ENCODE data around the gene SYT2.
"Not testable (repeated sequence)": the region's sequence is repeated elsewhere in the genome, so short reads cannot be mapped to it uniquely, and the experiment has no call there.

Gene SYT2

DNA sequence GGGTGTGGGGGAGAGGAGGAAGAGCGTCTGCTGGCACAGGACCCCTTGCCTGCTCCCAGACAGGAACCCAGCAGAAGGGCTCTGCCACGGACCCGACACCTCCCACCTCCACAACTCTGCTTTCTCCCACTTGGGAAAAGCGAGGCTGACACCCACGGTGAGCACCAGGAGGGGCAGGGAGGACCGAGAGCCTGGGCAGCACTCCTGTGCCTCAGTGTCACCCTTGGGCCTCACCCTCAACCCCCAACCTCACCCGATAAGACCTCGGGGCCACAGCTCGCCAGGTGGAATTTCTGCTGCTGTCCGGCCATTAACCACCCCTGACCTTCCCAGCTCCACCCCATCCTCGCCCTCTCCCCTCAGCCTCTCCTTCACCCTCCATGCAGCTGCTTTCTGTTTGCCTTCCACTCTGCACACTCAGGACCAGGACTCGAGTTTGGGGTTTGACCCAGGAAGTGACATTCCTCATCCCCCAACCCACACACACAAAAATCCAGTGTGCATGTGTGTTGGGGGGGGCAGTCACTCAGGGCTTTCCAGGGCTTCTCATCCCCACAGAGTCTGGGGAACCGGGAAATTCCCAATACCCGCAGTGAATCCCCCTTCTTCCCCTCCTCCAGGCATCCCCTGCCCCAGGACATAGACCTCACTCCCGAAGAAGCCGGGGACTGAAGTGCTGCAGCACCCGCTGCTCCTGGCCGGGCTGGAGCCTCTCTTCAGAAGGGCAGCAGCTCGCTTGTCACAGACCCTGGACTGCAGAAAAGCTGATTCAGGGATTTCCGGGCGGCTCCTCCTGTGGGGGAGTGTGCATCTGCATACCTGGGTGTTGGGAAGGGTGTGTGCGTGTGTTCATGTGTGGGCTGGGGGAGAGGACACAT is 65.8 kb downstream of the SYT2 start:
- Mint-ChIP-seq H3K4me1 (peaks cover 27% of the 10 kb centered on the region), H3K36me3 (no peaks in the 10 kb centered on the region), H3K4me3 (peak overlapping the region; percentile 69), H3K9me3 (no peaks in the 10 kb centered on the region), H3K27ac (no peak overlapping the region)
- ATAC-seq: no peak
- DNase-seq (ENCODE audit: low spot score in 2 of 2): no peak

DNA sequence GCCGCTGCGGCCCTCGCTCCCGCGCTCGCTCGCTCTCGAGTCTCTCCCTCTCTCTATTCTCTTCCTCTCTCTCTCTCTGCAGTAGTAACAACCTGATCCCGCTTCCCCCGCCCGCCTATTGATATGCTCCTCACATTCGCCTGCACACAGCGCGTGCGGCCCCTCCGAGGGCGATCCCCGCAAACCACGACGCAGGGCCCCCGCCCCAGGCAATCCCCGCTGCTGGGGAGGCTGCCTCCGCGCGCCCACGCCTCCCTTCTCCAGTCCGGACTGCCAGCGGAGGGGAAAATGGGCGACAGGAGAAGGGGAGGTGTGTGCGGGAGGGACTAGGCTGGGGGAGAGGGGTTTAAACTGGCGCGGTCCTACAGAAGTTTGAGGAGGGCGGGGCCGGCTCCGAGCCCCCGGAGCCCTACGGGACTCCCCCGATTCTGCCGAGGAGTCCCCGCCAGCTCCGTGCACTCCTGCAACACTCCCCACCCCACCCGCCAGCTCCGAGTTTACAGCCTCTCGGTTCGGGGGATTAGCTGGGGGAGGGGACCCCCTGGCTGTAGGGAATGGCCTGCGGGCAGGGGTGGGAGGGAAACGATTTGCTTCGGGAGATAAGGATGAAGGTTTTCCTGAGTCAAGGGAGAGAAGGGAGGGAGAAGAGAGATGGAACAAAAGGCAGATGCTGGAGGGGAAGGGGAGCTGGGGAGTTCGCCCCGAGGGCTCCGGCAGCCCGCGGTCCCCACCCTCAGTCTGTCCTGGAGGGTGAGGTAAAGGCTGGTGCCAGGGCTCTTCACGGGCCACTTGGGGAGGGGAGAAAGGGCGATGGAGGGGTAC is 66.6 kb downstream of the SYT2 start:
- DNase-seq (ENCODE audit: low spot score in 2 of 2) (peak in 1 of 2 donors; percentile 54), ATAC-seq (peak; percentile 41)
- Mint-ChIP-seq H3K4me1 (peaks cover 27% of the 10 kb centered on the region), H3K27ac (no peak overlapping the region), H3K9me3 (no peaks in the 10 kb centered on the region), H3K4me3 (peak overlapping the region; percentile 69), H3K36me3 (no peaks in the 10 kb centered on the region)

DNA sequence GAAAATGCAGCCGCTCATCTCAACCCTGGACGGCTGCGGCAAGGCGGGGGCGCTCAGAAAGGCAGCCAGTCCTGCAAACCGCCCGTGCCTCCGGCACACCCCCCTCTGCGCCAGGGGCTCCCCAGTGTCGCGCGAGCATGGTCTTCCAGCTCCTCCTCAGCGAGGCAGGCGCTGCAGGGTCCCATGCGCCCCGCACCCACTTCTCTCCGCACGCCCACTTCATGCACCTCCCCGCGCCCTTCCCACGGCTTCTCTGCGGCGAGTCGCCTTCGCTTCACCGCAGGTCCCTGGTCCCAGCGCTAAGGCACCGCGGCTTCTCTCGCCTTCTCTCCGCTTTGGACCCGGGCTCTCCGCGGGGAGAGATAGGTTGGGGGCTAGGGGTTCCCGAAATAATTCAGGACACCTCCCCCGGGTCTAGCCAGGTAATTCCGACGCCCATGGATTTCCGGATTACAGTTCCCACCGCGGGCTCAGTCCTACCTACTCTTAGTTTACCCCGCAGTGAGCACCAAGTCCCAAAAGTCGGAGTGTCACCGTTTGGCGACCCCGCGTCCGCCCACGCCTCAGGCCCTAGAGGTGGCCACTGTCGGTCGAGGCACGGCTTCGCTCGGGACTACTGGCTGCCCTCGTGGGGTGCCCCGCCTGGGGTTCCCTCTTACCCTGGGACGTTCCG is 67.5 kb downstream of the SYT2 start:
- H3K9me3 Mint-ChIP-seq: no peaks in the 10 kb centered on the region
- no peak overlapping the region for H3K27ac Mint-ChIP-seq
- peak; percentile 22 for ATAC-seq
- H3K4me3 Mint-ChIP-seq: peak overlapping the region; percentile 69
- H3K4me1 Mint-ChIP-seq: peaks cover 27% of the 10 kb centered on the region
- DNase-seq (ENCODE audit: low spot score in 2 of 2): no peak
- no peaks in the 10 kb centered on the region for H3K36me3 Mint-ChIP-seq

DNA sequence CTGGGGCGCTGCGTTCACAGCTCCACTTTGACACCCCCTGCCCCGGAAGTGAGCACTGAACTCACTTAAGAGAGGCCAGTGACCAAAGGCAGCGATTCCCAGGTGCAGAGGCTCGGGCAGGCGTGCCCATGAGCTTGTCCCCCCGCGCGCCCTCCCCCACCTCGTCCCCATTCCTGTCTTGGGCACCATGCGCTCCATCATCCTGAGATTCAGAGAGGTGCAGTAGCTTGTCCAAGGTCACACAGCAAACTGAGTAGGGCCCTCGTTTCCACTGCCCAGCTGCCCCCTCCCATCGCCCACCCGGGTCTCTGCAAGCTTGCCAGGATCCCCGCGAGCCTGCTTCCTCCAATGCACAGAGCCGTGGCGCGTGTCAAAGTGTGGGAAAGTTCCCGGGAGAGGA is 68.0 kb downstream of the SYT2 start:
- peak overlapping the region; percentile 69 for H3K4me3 Mint-ChIP-seq
- ATAC-seq (no peak), DNase-seq (ENCODE audit: low spot score in 2 of 2) (no peak)
- H3K27ac Mint-ChIP-seq: no peak overlapping the region
- H3K36me3 Mint-ChIP-seq: no peaks in the 10 kb centered on the region
- peaks cover 27% of the 10 kb centered on the region for H3K4me1 Mint-ChIP-seq
- no peaks in the 10 kb centered on the region for H3K9me3 Mint-ChIP-seq

DNA sequence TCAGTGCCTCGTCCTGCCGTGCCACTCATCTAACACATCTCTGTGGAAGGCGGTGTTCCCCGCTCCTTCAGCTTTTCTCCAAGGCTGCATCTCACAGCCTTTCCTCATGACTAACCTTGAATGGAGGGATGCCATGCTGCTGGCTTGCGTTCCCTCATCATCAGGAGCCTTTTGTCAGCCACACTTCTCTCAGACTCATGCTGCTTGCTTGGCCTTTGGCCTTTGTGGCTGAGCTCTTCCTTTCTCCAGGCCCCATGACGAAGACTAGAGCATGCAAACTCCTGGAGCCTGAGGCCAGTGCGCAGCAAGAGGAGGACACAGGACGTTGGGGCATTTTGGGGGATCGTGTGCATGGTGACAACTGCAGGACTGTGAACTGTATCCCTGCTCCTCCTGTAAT is 70.8 kb downstream of the SYT2 start:
- Mint-ChIP-seq H3K4me3 (no peak overlapping the region), H3K27ac (no peak overlapping the region), H3K36me3 (no peaks in the 10 kb centered on the region), H3K9me3 (no peaks in the 10 kb centered on the region), H3K4me1 (peaks cover 22% of the 10 kb centered on the region)
- DNase-seq (ENCODE audit: low spot score in 2 of 2): no peak
- ATAC-seq: no peak

DNA sequence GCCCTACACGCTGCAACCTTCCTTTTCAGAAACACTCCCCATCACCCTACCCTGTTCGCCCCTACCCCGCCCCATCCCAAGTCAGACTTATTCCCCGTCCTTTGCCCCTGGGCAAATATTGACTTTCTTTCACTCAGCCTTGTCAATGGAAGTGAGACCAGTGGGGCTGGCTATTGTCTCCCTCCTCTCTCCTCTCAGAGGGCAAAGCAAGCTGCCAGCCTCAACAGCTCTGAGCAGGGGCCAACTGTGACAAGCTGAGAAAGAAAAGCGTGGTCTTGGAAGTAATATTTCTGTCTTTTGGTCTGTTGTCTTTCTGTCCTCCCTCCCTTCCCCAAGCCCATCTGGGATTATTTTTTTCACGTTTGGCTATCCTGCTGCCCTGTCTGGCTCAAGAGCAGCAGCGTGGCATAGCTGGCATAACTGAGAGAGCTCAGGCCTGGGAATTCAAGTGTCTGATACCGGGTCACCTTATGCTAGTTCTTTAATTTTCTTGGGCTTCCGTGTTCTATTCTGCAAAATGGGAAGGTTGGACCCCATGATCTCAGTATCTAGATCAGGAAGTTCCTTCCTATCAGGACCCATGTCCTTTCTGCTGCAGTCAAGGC is 71.5 kb downstream of the SYT2 start:
- H3K27ac Mint-ChIP-seq; ATAC-seq; DNase-seq (ENCODE audit: low spot score in 2 of 2); H3K4me3 Mint-ChIP-seq; H3K36me3 Mint-ChIP-seq; H3K9me3 Mint-ChIP-seq: not testable (repeated sequence)
- peaks cover 15% of the 10 kb centered on the region for H3K4me1 Mint-ChIP-seq

DNA sequence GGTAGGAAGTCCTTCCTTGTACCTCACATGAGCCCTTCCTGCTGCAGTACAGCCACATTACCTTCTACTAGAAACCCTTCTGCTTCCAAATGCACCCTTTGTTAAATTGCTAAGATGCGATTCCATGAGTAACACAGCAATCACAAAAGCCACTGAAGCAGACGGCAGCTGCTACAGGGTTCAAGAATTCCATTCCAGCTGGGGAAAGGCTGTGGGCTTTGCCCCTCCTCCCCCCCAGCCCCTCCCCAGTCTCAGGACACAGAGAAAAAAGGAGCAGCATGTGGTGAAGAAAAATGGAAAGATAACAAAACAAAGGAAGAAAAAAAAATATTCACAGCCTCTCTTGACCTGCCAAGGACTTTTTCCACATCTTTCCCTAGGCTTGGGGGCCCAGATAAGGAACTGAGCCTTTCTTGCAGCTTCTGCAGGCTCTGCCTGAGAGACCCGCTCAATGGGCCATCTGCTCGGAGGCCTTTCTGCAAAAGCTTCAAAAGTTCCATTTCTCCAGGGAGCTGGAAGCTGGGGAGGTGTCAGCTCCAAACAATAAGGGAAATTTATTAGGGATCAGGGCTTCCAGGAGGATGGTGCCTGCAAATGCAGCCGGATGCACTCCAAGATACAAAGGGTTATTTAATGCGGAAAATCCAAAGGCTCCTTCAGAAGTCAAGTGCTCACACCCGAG is 72.1 kb downstream of the SYT2 start:
- H3K9me3 Mint-ChIP-seq: no peaks in the 10 kb centered on the region
- H3K36me3 Mint-ChIP-seq: no peaks in the 10 kb centered on the region
- ATAC-seq (no peak), DNase-seq (ENCODE audit: low spot score in 2 of 2) (no peak)
- H3K27ac Mint-ChIP-seq: no peak overlapping the region
- H3K4me1 Mint-ChIP-seq: peaks cover 9% of the 10 kb centered on the region
- no peak overlapping the region for H3K4me3 Mint-ChIP-seq

DNA sequence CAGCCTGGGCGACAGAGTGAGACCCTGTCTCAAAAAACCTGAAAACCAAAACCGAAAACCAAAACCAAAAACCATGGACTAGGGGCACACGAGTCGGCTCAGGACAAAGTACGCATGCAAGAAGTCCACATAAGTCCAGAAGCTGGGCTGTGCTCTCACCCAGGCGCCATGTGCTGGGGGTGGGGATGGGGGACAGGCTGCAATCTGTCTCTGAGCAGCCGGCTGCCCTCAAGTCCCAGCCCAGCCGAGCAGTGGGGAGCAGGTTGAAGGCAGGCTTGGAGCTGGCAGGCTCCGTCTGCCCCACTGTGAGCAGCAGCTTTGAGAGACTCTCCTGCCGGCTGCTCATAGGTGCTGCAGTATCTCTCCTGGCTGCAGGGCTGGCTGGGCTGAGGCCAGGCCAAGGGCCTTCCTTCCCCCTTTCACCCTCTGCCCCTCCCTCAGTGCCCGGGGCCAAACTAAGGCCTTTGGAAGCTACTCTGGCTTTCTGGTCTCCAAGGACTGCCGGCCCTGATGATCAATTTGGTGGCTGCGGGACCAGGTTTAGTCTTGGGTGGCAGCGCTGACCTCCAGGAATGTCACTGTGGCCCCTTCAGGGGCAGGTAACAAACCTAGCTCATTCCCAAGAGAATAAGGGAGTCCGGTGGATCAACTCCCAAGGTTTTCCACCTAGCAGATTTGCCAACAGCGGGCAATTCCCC is 72.8 kb downstream of the SYT2 start:
- not testable (repeated sequence) for H3K36me3 Mint-ChIP-seq; H3K4me3 Mint-ChIP-seq; H3K9me3 Mint-ChIP-seq; H3K27ac Mint-ChIP-seq; DNase-seq (ENCODE audit: low spot score in 2 of 2); ATAC-seq; H3K4me1 Mint-ChIP-seq

DNA sequence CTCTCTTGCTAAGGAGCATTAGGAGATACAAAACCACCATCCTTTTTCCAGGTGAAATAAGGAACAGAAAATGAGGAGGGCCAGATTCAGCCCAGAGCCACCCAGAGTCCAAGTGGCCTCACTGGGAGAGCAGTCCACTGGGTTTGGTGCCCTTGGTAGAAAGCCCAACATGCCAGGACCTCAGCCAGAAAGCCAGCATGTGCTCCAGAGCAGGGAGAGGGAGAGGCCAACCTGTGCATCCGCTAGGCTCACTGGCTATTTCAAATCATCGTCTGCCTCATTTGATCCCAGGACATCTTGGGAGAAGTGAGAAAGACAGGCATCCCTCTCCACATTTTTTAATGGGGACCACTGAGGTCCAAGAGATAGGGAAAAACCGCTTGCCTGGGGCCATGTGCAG is 74.1 kb downstream of the SYT2 start:
- not testable (repeated sequence) for H3K9me3 Mint-ChIP-seq; H3K4me3 Mint-ChIP-seq; DNase-seq (ENCODE audit: low spot score in 2 of 2); H3K27ac Mint-ChIP-seq; H3K36me3 Mint-ChIP-seq; ATAC-seq
- H3K4me1 Mint-ChIP-seq: peaks cover 11% of the 10 kb centered on the region

DNA sequence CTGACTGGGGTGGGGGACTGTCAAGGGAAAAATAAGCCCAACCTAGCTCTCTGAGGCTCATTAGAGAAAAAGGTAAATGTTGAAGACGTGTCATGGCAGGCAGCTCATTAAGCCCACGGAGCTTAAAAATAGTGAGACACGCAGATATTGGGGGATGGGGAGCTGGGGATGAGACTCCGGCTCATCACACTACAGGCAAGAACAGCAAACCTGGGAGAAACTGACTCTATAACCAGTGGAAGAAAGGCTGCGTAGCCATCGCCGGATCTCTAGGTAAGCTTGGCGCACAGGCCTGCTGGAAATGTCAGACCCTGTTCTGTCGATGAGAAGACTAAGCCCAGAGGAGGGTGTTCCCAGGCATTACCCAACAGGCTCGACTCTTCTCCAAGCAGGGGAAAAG is 78.0 kb downstream of the SYT2 start:
- ATAC-seq (no peak), DNase-seq (ENCODE audit: low spot score in 2 of 2) (no peak)
- no peak overlapping the region for H3K27ac Mint-ChIP-seq
- H3K36me3 Mint-ChIP-seq: no peaks in the 10 kb centered on the region
- no peaks in the 10 kb centered on the region for H3K9me3 Mint-ChIP-seq
- peaks cover 45% of the 10 kb centered on the region for H3K4me1 Mint-ChIP-seq
- no peak overlapping the region for H3K4me3 Mint-ChIP-seq

DNA sequence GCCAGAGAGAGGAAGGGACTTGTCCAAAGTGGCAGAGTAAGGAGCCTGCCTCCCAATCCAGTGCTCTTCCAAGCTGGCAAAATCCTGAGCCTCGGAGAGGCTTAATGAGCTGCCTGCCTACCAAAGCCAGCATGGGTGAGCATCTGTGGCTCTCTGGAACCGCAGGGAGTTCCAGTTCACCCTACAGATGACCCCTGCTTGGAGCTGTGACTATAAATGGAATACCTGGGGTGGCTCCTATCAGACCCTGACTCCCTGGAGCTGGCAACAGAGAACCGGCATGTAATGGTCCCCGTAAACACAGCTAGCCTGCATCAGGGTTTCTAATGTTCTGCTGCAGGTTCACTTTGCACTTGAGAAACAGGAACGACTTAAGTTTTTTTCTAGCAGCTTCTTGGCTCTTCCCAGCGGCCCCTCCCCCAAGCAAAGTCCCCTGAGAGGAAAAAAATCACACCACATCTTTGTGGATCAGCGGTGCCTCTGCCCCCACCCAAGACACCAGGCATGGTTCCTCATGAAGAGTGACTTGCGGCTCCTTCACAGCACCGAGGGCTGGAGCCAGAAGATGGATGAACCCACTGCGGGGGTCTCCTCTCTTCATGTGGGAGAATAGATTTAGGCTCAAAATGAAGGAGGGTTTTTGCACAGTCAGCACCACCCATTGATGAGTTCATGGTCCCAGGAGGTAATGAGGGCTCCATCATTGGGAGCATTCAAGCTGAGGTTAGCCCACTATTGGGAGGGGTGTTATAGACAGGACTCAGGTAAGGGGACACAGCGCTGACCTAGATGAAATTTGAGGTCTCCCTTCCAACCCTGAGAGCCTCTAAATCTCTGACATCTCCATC is 79.0 kb downstream of the SYT2 start:
- ATAC-seq (no peak), DNase-seq (ENCODE audit: low spot score in 2 of 2) (no peak)
- Mint-ChIP-seq H3K9me3 (no peaks in the 10 kb centered on the region), H3K4me1 (peaks cover 52% of the 10 kb centered on the region), H3K36me3 (no peaks in the 10 kb centered on the region), H3K27ac (no peak overlapping the region), H3K4me3 (no peak overlapping the region)

DNA sequence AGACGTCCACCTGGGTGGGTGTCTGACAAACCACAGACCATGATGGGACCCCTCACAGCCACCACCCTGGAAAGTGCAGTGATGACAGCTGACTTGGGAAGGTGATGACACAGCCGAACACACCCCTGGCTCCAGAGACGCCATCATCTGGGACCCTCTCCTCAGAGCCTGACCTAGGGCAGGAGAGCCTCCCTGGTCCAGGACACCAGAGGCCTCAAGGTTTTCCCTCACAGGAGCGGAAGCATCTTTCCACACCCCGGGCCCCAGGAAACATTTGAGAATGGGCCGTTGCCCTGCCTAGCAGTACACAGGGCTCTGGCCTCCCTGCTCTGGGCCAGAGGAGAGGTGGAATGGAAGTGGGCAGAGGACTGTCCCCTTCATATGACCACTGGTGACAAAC is 79.7 kb downstream of the SYT2 start:
- Mint-ChIP-seq H3K4me3 (no peak overlapping the region), H3K36me3 (no peaks in the 10 kb centered on the region), H3K4me1 (peaks cover 52% of the 10 kb centered on the region), H3K27ac (no peak overlapping the region), H3K9me3 (no peaks in the 10 kb centered on the region)
- DNase-seq (ENCODE audit: low spot score in 2 of 2) (no peak), ATAC-seq (no peak)

DNA sequence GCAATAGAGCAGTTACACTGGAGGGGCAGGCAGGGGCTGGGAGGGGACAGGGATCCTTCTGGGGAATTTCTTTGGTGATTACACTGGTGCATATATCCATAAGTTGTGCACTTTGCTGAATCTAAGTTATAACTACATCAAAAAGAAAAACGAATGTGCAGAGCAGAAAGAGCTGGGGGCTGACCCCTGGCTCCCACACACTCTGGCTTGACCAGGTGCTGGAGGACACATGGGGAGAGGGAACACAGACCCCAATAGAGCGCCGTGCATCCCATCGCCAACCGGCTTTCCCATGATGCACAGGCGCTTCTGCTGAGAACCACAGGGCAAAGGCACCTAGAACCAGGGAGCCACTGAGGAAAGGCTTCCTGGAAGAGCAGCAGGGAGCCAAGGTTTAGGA is 80.2 kb downstream of the SYT2 start:
- H3K9me3 Mint-ChIP-seq; H3K27ac Mint-ChIP-seq; DNase-seq (ENCODE audit: low spot score in 2 of 2); H3K36me3 Mint-ChIP-seq; H3K4me3 Mint-ChIP-seq; ATAC-seq: not testable (repeated sequence)
- H3K4me1 Mint-ChIP-seq: peaks cover 52% of the 10 kb centered on the region

Measured in stimulated activated effector memory CD8-positive, alpha-beta T cell treated with anti-CD3 and anti-CD28 coated beads, Interleukin-12 subunit alpha, Interleukin-12 subunit beta, amount 100 ng/mL, for 72 hours (primary cell).